ENCODE results near the gene RPL3. TPM values are rescaled to one million over a fixed set of nuclear protein-coding genes. Genes with fewer than 3 reads are reported as not detected.
A peak's percentile ranks its signal among the peaks of the same experiment; 100 is the strongest.

RPL3 gene
- total and polyA plus RNA-seq, 2 of the 4 experiments (the other 2 are of a cell fraction): 2,871 to 3,312 TPM

GRCh38 chr22:39345231-39345630, 25.8 kb upstream of the RPL3 start:
- ChIA-PET CTCF (interaction anchor here (0.6 kb wide), 1 partner anchor 61 kb away, joined by 3 read pairs; no protein-coding TSS in a partner anchor), POLR2A (ENCODE audit: unreplicated experiment) (interaction anchor here (0.6 to 1.0 kb wide), 2 partner anchors 179 to 962 kb away, joined by 3 read pairs; no protein-coding TSS in a partner anchor)
- Histone ChIP-seq H4K5ac (ENCODE audit: low read depth, low read length) (no peak overlapping the region), H3K9me3 (ENCODE audit: control insufficient read depth, insufficient read depth, low read length) (no peaks in the 10 kb centered on the region), H3K27ac (ENCODE audit: insufficient read depth, low read length) (no peak overlapping the region), H4K8ac (ENCODE audit: low read depth in 2 of 2, low read length in 2 of 2) (no peak overlapping the region), H3K9ac (ENCODE audit: low read depth, low read length) (no peak overlapping the region), H3K4me2 (ENCODE audit: low read depth, low read length) (no peak overlapping the region), H3K56ac (ENCODE audit: extremely low read depth, insufficient read depth, low read length) (no peak overlapping the region), H2BK20ac (ENCODE audit: low read depth, low read length) (no peak overlapping the region), H2AFZ (replicated peaks; ENCODE audit: low read length, poor library complexity) (no peak overlapping the region), H2AK5ac (ENCODE audit: low read depth, low read length) (no peak overlapping the region), H3K9me1 (ENCODE audit: insufficient read depth, low read length) (peaks cover 6% of the 10 kb centered on the region), H2AK9ac (replicated peaks; ENCODE audit: low read depth, low read length, poor library complexity) (no peak overlapping the region), H3K36me3 (ENCODE audit: control insufficient read depth, insufficient read depth, low read length) (no peaks in the 10 kb centered on the region), H2BK120ac (ENCODE audit: low read depth, low read length) (no peak overlapping the region), H3K27me3 (ENCODE audit: control insufficient read depth, insufficient read depth, low read length) (no peaks in the 10 kb centered on the region; the same call in 1 of the 2 replicates), H3K4me1 (ENCODE audit: control insufficient read depth, insufficient read depth, low read length) (peaks cover 12% of the 10 kb centered on the region), H4K20me1 (ENCODE audit: insufficient read depth, low read length) (no peaks in the 10 kb centered on the region), H4K91ac (ENCODE audit: insufficient read depth, low read depth, low read length) (no peak overlapping the region), H3K79me1 (ENCODE audit: low read depth in 1 of 2, low read length in 2 of 2) (peaks cover 3 to 10% of the 10 kb centered on the region in 2 experiments; a peak in 3 of 4 replicates), H2BK5ac (ENCODE audit: low read depth, low read length, poor library complexity, severe bottlenecking) (no peak overlapping the region), H3K18ac (ENCODE audit: low read depth, low read length) (no peak overlapping the region), H3K14ac (replicated peaks; ENCODE audit: low read depth, low read length) (no peak overlapping the region), H3K4ac (ENCODE audit: low read depth, low read length) (no peak overlapping the region), H3K4me3 (ENCODE audit: insufficient read depth, low read depth, low read length) (no peak overlapping the region), H3K23ac (ENCODE audit: low read depth, low read length) (no peak overlapping the region), H2BK15ac (ENCODE audit: low read depth, low read length) (no peak overlapping the region)
- dilution Hi-C loops (cut with HindIII; ENCODE audit: low sequenced_read_pairs, unreplicated experiment): no loop called here
- BruUV-seq (replicated peaks): no TSS peak
- ATAC-seq (ENCODE audit: low read depth) (no peak), DNase-seq (no peak)
- intact Hi-C loops (cut with micrococcal nuclease): no loop called here
- in situ Hi-C loops (cut with MboI; ENCODE audit: low sequenced_read_pairs): no loop called here
- WGBS, 2 experiments (ENCODE audit: extremely low coverage in 2 of 2, insufficient read length in 1 of 2): no CpG with 5 or more reads among the region's 4 CpGs
- TF ChIP-seq USF2 (IDR thresholded peaks at IDR 0.05; ENCODE audit: low read depth, low read length) (no peak), CEBPB (IDR thresholded peaks at IDR 0.05; ENCODE audit: low read depth, low read length) (peak; percentile 25; the same call in 1 of the 2 replicates)

All from IMR-90 (cell line).